ENCODE data around the gene CCDC186. TPM values are rescaled to one million over a fixed set of nuclear protein-coding genes. Genes with fewer than 3 reads are reported as not detected.

Gene CCDC186
- total RNA-seq, 1 donor from 2014 or later, result 18.5 TPM

- H3K4me1 Mint-ChIP-seq (ENCODE audit: unreplicated experiment), result peaks cover 3% of the 10 kb centered on the region
- no peak for DNase-seq (ENCODE audit: low spot score)
- no peak for TF ChIP-seq CTCF (IDR thresholded peaks at IDR 0.05; ENCODE audit: unreplicated experiment)
- H3K4me3 Mint-ChIP-seq (ENCODE audit: unreplicated experiment), result no peak overlapping the region
- H3K9me3 Mint-ChIP-seq (ENCODE audit: unreplicated experiment), result no peaks in the 10 kb centered on the region
- H3K36me3 Mint-ChIP-seq (ENCODE audit: low read depth, unreplicated experiment), result no peaks in the 10 kb centered on the region
- H3K27ac Mint-ChIP-seq (ENCODE audit: unreplicated experiment), result no peak overlapping the region
- H3K27me3 Mint-ChIP-seq (ENCODE audit: unreplicated experiment), result peaks cover 4% of the 10 kb centered on the region
Observed at GRCh38 chr10:114084215-114084614, 89.8 kb downstream of the CCDC186 start.

- H3K27me3 Mint-ChIP-seq (ENCODE audit: unreplicated experiment), result peaks cover 4% of the 10 kb centered on the region
- H3K27ac Mint-ChIP-seq (ENCODE audit: unreplicated experiment), result no peak overlapping the region
- no peaks in the 10 kb centered on the region for H3K36me3 Mint-ChIP-seq (ENCODE audit: low read depth, unreplicated experiment)
- no peaks in the 10 kb centered on the region for H3K9me3 Mint-ChIP-seq (ENCODE audit: unreplicated experiment)
- no peak for DNase-seq (ENCODE audit: low spot score)
- TF ChIP-seq CTCF (IDR thresholded peaks at IDR 0.05; ENCODE audit: unreplicated experiment), result no peak
- peaks cover 3% of the 10 kb centered on the region for H3K4me1 Mint-ChIP-seq (ENCODE audit: unreplicated experiment)
- no peak overlapping the region for H3K4me3 Mint-ChIP-seq (ENCODE audit: unreplicated experiment)
Observed at GRCh38 chr10:114083040-114083439, 91.0 kb downstream of the CCDC186 start.

GRCh38 chr10:114081911-114082583 is 92.0 kb downstream of the CCDC186 start:
- Mint-ChIP-seq H3K27ac (ENCODE audit: unreplicated experiment) (no peak overlapping the region), H3K9me3 (ENCODE audit: unreplicated experiment) (no peaks in the 10 kb centered on the region), H3K27me3 (ENCODE audit: unreplicated experiment) (peaks cover 4% of the 10 kb centered on the region), H3K36me3 (ENCODE audit: low read depth, unreplicated experiment) (no peaks in the 10 kb centered on the region), H3K4me3 (ENCODE audit: unreplicated experiment) (no peak overlapping the region), H3K4me1 (ENCODE audit: unreplicated experiment) (peaks cover 3% of the 10 kb centered on the region)
- DNase-seq (ENCODE audit: low spot score), result no peak
- TF ChIP-seq CTCF (IDR thresholded peaks at IDR 0.05; ENCODE audit: unreplicated experiment), result no peak

GRCh38 chr10:114079421-114079820 is 94.6 kb downstream of the CCDC186 start:
- DNase-seq (ENCODE audit: low spot score), result no peak
- no peaks in the 10 kb centered on the region for H3K9me3 Mint-ChIP-seq (ENCODE audit: unreplicated experiment)
- peaks cover 7% of the 10 kb centered on the region for H3K27me3 Mint-ChIP-seq (ENCODE audit: unreplicated experiment)
- H3K4me1 Mint-ChIP-seq (ENCODE audit: unreplicated experiment), result peaks cover 3% of the 10 kb centered on the region
- H3K4me3 Mint-ChIP-seq (ENCODE audit: unreplicated experiment), result no peak overlapping the region
- no peak overlapping the region for H3K27ac Mint-ChIP-seq (ENCODE audit: unreplicated experiment)
- H3K36me3 Mint-ChIP-seq (ENCODE audit: low read depth, unreplicated experiment), result no peaks in the 10 kb centered on the region
- no peak for TF ChIP-seq CTCF (IDR thresholded peaks at IDR 0.05; ENCODE audit: unreplicated experiment)

- H3K4me1 Mint-ChIP-seq (ENCODE audit: unreplicated experiment), result peaks cover 3% of the 10 kb centered on the region
- H3K9me3 Mint-ChIP-seq (ENCODE audit: unreplicated experiment), result no peaks in the 10 kb centered on the region
- H3K36me3 Mint-ChIP-seq (ENCODE audit: low read depth, unreplicated experiment), result no peaks in the 10 kb centered on the region
- no peak for TF ChIP-seq CTCF (IDR thresholded peaks at IDR 0.05; ENCODE audit: unreplicated experiment)
- H3K27ac Mint-ChIP-seq (ENCODE audit: unreplicated experiment), result no peak overlapping the region
- H3K27me3 Mint-ChIP-seq (ENCODE audit: unreplicated experiment), result peaks cover 7% of the 10 kb centered on the region
- H3K4me3 Mint-ChIP-seq (ENCODE audit: unreplicated experiment), result no peak overlapping the region
- DNase-seq (ENCODE audit: low spot score), result no peak
Observed at GRCh38 chr10:114078346-114078745, 95.7 kb downstream of the CCDC186 start.

Measured in endothelial cell (in vitro differentiated cells).